GM23338 (cell line): ENCODE measurements around the gene TMEM14B. TPM values are rescaled to one million over a fixed set of nuclear protein-coding genes. Genes with fewer than 3 reads are reported as not detected.

ENCODE experiments used
- ATAC-seq: fragments of 200-7000 bp; cut with Tn5 transposase; 3 replicates; pipeline ENCODE4 v1.9.1; 2020
- DNase-seq: peaks from one replicate; pipeline ENCODE4 v3.0.0-alpha.2; 2015; ENCODE audit warnings: low spot score
- H2AFZ ChIP-seq: fragments of 200-600 bp; sonication (generic); 2 replicates; pipeline ENCODE4 v1.8.0; 2016; ENCODE audit warnings: antibody characterized with exemption, mild to moderate bottlenecking, moderate library complexity
- H3F3A ChIP-seq: fragments of 200-600 bp; sonication (generic); replicated peaks from 2 replicates; pipeline ENCODE4 v1.8.0; 2017; ENCODE audit warnings: antibody characterized with exemption, mixed run types, low read depth
- H3K27ac ChIP-seq: fragments of 200-600 bp; sonication (generic); 2 replicates; pipeline ENCODE4 v1.6.1; 2016; ENCODE audit warnings: low read depth
- H3K27me3 ChIP-seq: fragments of 200-600 bp; sonication (generic); 2 replicates; pipeline ENCODE4 v1.8.0; 2016; ENCODE audit warnings: mild to moderate bottlenecking, mixed run types, moderate library complexity; ENCODE audit not compliant: insufficient read depth
- H3K36me3 ChIP-seq: fragments of 200-600 bp; sonication (generic); 2 replicates; pipeline ENCODE4 v1.8.0; 2016; ENCODE audit warnings: mild to moderate bottlenecking; ENCODE audit not compliant: insufficient read depth
- H3K4me1 ChIP-seq: fragments of 200-600 bp; sonication (generic); 2 replicates; pipeline ENCODE4 v1.8.0; 2016; ENCODE audit warnings: mild to moderate bottlenecking, moderate library complexity; ENCODE audit not compliant: insufficient read depth
- H3K4me2 ChIP-seq: fragments of 200-600 bp; sonication (generic); 2 replicates; pipeline ENCODE4 v1.7.1; 2017; ENCODE audit warnings: mixed run types
- H3K4me3 ChIP-seq: fragments of 200-600 bp; sonication (generic); 2 replicates; pipeline ENCODE4 v1.6.1; 2016; ENCODE audit warnings: mixed run types
- H3K79me2 ChIP-seq: fragments of 200-600 bp; sonication (generic); replicated peaks from 2 replicates; pipeline ENCODE4 v1.8.0; 2017; ENCODE audit warnings: mild to moderate bottlenecking; ENCODE audit not compliant: insufficient read depth
- H3K9me2 ChIP-seq: fragments of 200-600 bp; sonication (generic); 2 replicates; pipeline ENCODE4 v1.8.0; 2017; ENCODE audit not compliant: insufficient read depth
- H4K20me1 ChIP-seq: fragments of 200-600 bp; sonication (generic); replicated peaks from 2 replicates; pipeline ENCODE4 v1.8.0; 2017; ENCODE audit warnings: mild to moderate bottlenecking; ENCODE audit not compliant: insufficient read depth
- H3K27ac Mint-ChIP-seq: 2 replicates; pipeline ENCODE4 v1.8.0; 2020; ENCODE audit warnings: inconsistent platforms, mild to moderate bottlenecking, moderate library complexity, mixed read lengths
- H3K27me3 Mint-ChIP-seq: 3 replicates; pipeline ENCODE4 v1.8.0; 2022; ENCODE audit warnings: low read depth, mild to moderate bottlenecking, moderate library complexity, mixed read lengths, inconsistent platforms; ENCODE audit not compliant: insufficient read depth, poor library complexity
- H3K36me3 Mint-ChIP-seq: 3 replicates; pipeline ENCODE4 v1.8.0; 2021; ENCODE audit warnings: low read depth, mild to moderate bottlenecking, inconsistent platforms, moderate library complexity, mixed read lengths
- H3K4me1 Mint-ChIP-seq: 3 replicates; pipeline ENCODE4 v1.8.0; 2020; ENCODE audit warnings: mild to moderate bottlenecking, inconsistent platforms, mixed read lengths
- H3K4me3 Mint-ChIP-seq: 3 replicates; pipeline ENCODE4 v1.8.0; 2021; ENCODE audit warnings: moderate library complexity, mild to moderate bottlenecking, inconsistent platforms, mixed read lengths
- H3K9me3 Mint-ChIP-seq: 3 replicates; pipeline ENCODE4 v1.8.0; 2020; ENCODE audit warnings: moderate library complexity, mild to moderate bottlenecking, inconsistent platforms, mixed read lengths
- CTCF ChIP-seq, 2 experiments: fragments of 200-600 bp in 1 of 2; sonication (generic) in 1 of 2; conservative IDR thresholded peaks; 2 replicates each; pipeline versions ENCODE4 v1.5.1 to v1.6.1; 2016 to 2017; ENCODE audit warnings: antibody characterized with exemption in 2 of 2, low read depth in 2 of 2, mild to moderate bottlenecking in 2 of 2, moderate library complexity in 1 of 2
- ETS1 ChIP-seq: IDR thresholded peaks from 2 replicates; pipeline ENCODE4 v1.6.1; 2016; ENCODE audit warnings: antibody characterized with exemption
- EZH2 ChIP-seq: fragments of 200-600 bp; sonication (generic); IDR thresholded peaks from one replicate; pipeline ENCODE4 v1.8.0; 2017; ENCODE audit warnings: antibody characterized with exemption, mild to moderate bottlenecking, low read depth; ENCODE audit not compliant: unreplicated experiment
- JUNB ChIP-seq: IDR thresholded peaks from one replicate; pipeline ENCODE4 v1.6.1; 2016; ENCODE audit warnings: antibody characterized with exemption; ENCODE audit not compliant: unreplicated experiment
- STAT1 ChIP-seq: IDR thresholded peaks from one replicate; pipeline ENCODE4 v1.6.1; 2016; ENCODE audit warnings: antibody characterized with exemption; ENCODE audit not compliant: unreplicated experiment
- ZNF114 ChIP-seq: fragments of 250-450 bp; sonication (Bioruptor Pico); IDR thresholded peaks from 2 replicates; pipeline ENCODE4 v1.5.0; 2020; ENCODE audit warnings: mild to moderate bottlenecking, moderate library complexity
- ZNF331 ChIP-seq: fragments of 250-450 bp; sonication (Bioruptor Pico); IDR thresholded peaks from 2 replicates; pipeline ENCODE4 v1.5.0; 2020; ENCODE audit warnings: low read depth, mild to moderate bottlenecking, moderate library complexity
- ZNF462 ChIP-seq: fragments of 250-450 bp; sonication (Bioruptor Pico); IDR thresholded peaks from 2 replicates; pipeline ENCODE4 v1.5.0; 2020; ENCODE audit warnings: mild to moderate bottlenecking, moderate library complexity
- polyA plus RNA-seq: library from polyadenylated mRNA; unstranded; fragments of >200 nt; fragmentation: Nextera tagmentation; extraction: Ambion mirVana; gene quantifications from 2 replicates; pipeline ENCODE4 v1.2.1, GENCODE V29; 2016
- total RNA-seq: library from RNA; depleted of rRNA; stranded (reverse); fragments of >200 nt; shearing (Covaris generic); gene quantifications from 2 replicates; pipeline ENCODE4 v1.2.3, GENCODE V29; 2014

The TMEM14B gene
- total and polyA plus RNA-seq, 2 experiments from 2014 or later: 104 to 210 TPM

GRCh38 chr6:10779076-10779475 is 31.5 kb downstream of the TMEM14B start:
- Histone ChIP-seq H3K4me1 (no peaks in the 10 kb centered on the region), H3F3A (no peaks in the 10 kb centered on the region; the same call in 1 of the 2 replicates), H3K9me2 (no peaks in the 10 kb centered on the region), H3K4me3 (no peak overlapping the region), H3K27ac (no peak overlapping the region), H2AFZ (no peak overlapping the region), H3K4me2 (no peak overlapping the region), H3K27me3 (no peaks in the 10 kb centered on the region), H4K20me1 (no peaks in the 10 kb centered on the region; the same call in 1 of the 2 replicates), H3K79me2 (no peaks in the 10 kb centered on the region), H3K36me3 (0 out of 2 replicates have a peak, but pooled peaks cover 4% of the 10 kb centered on the region)
- TF ChIP-seq ETS1: no peak
- no peak for TF ChIP-seq ZNF114 (CRISPR knock-in tag)
- no peak for TF ChIP-seq CTCF (conservative IDR thresholded peaks at IDR 0.05; ENCODE audit: low read depth in 2 of 2)
- Mint-ChIP-seq H3K4me1 (no peaks in the 10 kb centered on the region), H3K36me3 (peaks cover 14% of the 10 kb centered on the region; the same call in 1 of the 3 replicates), H3K4me3 (no peak overlapping the region), H3K9me3 (no peaks in the 10 kb centered on the region), H3K27me3 (no peaks in the 10 kb centered on the region), H3K27ac (no peak overlapping the region)
- DNase-seq (no peak), ATAC-seq (no peak)

- no peak overlapping the region for H3K4me3 Mint-ChIP-seq
- H3K27ac Mint-ChIP-seq: no peak overlapping the region
- peaks cover 3% of the 10 kb centered on the region for H3K27me3 Mint-ChIP-seq
- Histone ChIP-seq H3K9me2 (no peaks in the 10 kb centered on the region), H3K4me1 (no peaks in the 10 kb centered on the region), H4K20me1 (peaks cover 3% of the 10 kb centered on the region), H3K79me2 (no peaks in the 10 kb centered on the region), H3F3A (no peaks in the 10 kb centered on the region; the same call in 1 of the 2 replicates), H3K4me2 (no peak overlapping the region), H3K4me3 (no peak overlapping the region), H2AFZ (no peak overlapping the region), H3K27me3 (no peaks in the 10 kb centered on the region), H3K36me3 (no peaks in the 10 kb centered on the region), H3K27ac (no peak overlapping the region)
- H3K9me3 Mint-ChIP-seq: no peaks in the 10 kb centered on the region
- H3K4me1 Mint-ChIP-seq: no peaks in the 10 kb centered on the region
- ATAC-seq: no peak
- TF ChIP-seq STAT1: no peak
- no peak for TF ChIP-seq EZH2
- no peak for TF ChIP-seq JUNB
- no peak for TF ChIP-seq CTCF (conservative IDR thresholded peaks at IDR 0.05; ENCODE audit: low read depth in 2 of 2)
- TF ChIP-seq ETS1: no peak
- TF ChIP-seq ZNF331 (CRISPR knock-in tag): no peak
- no peak for TF ChIP-seq ZNF462
- no peak for DNase-seq
- peaks cover 3% of the 10 kb centered on the region; the same call in 1 of the 3 replicates for H3K36me3 Mint-ChIP-seq
These were observed 44.1 kb downstream of the TMEM14B start for GRCh38 chr6:10791673-10792072.
